ENCODE measurements around the gene KCNN1.

Gene KCNN1

DNA sequence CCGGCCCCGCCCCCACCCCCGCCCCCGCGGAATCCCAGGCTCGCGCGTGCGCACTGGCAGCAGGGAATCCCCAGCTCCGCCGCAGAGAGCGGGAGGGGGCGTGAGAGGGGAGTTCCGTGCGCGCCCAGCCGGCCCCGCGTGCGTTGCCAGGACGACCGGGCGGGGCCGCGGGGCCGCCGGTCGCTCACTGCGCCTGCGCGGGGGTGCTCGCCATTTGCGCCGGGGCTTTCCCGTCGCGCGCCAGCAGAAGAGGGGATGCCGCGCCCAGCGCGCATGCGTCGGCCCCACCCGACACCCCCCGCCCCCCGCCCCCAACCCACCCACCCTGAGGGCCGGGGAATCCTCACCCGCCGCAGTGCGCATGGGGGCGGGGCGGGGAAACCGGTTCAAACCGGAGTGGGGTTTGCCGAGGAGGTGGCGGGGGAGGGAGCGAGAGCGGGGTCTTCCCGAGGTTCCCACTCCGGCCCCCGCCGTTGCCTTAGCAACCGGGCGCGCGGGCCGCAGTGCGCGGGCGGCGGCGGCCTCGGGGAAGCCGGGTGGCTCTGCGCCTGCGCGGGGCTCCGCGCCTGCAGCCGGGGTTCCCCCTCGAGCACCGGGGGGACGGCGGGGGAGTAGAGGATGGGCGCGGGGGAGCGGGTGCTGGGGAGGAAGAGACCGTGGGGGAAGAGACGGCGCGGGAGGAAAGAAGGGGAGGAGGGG is 18.9 kb upstream of the KCNN1 start:
- FAIRE-seq = no peak

- no peak for FAIRE-seq
These were observed 18.4 kb upstream of the KCNN1 start for GRCh38 chr19:17948514-17948900.

DNA sequence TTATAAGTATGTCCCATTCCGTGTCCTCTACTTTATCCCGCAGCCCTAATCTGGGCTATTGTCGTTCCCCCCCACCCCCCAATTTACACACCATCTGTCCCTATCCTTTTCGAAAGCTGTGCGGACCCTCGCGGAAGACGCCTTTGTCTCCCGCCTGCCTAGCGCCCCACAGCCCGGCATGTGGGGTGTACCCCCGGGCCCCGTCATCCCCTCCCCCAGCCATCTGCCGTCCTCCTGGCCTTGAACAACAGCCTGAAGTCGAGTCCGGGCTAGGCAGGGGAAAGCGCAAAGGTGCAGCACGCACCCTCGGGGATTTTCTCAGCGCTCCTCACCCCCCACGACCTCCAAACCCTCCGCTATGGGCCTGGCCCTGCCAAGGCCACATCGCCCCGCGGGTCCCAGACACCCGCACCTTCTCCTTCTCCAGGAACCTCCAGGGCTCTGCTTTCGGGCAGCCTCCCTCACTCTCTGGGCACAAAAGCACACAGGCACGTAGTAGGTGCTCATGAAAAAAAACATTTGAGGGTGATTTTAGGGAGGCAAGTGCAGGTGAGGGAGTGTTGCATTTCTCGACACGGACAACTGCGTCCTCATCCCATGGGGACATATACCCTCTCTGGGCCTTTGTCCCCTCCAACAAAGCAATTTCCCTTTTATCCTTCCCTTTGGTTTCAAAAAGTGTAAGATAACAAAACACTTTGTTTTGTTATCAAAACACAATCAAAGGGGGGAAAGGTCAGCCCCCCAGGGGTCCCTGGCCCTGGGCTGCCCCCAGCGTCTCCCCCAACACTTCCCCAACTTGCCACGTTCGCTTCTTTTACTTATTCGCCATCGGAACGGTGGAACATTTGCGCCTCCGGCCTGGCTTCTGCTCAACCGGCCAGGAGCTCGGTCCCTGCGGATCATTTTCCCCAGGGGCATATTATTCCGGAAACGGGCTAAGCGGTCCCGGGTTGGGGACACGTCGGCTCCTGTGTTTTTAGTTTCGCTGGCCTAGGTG is 17.7 kb upstream of the KCNN1 start:
- no peak for FAIRE-seq

- FAIRE-seq = no peak
These were observed 17.0 kb upstream of the KCNN1 start for GRCh38 chr19:17949956-17950309.

DNA sequence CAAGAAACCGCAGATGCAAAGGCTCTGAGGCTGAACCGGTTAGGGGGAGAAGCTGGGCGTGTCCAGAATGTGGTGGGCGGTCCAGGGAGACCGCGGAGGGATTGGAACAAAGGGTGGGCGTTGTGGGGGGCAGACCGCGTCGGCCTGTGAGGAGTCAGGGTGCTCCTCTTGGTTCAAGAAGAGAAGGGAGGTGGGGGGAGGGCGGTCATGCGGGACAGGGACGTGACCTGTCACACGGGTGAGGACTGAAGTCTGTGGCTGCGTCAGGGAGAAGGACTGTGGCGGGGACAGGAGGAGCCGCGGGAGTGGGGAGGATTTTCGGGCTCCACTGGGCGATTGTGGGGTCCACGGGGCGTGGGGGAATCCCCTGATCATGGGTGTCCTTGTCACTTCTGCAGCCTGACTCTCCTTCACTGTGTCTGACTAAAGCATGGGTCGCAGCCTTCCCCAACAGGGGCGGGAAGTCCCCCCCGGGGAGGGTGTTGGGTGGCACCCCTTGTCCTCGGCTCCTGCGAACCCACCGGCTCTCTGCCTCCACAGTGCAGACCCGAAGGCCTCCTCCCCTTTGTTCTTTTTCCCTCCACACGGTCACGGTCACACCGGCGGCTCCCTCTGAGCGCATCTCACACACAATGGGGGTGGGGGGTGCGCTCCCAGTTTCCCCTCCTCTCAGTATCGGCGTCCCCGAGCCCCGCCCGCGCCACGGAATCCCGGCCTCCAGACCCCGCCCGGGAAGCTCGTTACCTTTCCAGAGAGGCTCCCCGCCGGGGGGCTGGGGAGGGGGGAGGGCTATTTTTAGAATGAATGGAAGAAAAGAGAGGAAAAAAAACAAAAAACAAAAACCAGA is 16.4 kb upstream of the KCNN1 start:
- no peak for FAIRE-seq

DNA sequence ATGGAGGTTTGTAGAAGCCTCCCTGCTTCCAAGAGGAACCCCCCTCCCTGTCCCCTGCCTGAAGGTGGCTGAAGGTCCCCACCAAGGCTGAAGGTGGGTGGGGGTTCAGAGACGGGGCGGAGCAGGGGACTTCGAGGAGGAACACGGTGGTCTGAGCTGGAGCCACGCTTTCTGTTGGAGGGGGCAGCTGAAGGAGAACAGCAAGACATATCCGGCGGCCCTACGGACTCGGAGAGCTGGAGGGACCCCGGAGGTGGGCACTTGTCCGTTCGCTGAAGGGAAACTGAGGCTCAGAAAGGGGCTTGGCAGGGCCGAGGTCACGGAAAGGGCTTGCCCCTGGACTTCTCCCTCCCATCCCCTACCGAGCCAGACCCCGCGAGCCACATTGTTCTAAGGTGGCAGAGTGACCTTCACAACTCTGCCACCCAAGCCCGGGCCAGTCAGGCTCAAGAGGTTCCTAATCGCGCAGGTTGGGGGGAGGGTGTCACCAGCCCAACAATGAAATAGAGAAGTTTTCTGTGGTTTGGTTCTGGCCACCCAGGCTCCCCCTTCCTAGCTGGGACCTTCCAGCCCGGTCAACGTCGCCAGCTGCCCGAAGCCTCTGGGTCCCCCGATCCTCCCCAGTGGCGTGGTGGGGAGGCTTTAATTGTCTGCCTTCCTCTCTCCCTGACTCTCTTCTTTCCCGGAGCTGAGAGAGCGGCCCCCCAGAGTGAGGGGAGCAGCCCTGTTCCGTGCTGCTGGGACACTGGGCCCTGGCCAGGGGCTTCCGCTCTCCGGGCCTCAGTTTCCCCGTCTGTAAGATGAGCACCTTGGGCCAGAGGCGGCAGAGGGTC is 15.5 kb upstream of the KCNN1 start:
- no peak for FAIRE-seq

- no peak for FAIRE-seq
These were observed 14.6 kb upstream of the KCNN1 start for GRCh38 chr19:17951990-17952976.

DNA sequence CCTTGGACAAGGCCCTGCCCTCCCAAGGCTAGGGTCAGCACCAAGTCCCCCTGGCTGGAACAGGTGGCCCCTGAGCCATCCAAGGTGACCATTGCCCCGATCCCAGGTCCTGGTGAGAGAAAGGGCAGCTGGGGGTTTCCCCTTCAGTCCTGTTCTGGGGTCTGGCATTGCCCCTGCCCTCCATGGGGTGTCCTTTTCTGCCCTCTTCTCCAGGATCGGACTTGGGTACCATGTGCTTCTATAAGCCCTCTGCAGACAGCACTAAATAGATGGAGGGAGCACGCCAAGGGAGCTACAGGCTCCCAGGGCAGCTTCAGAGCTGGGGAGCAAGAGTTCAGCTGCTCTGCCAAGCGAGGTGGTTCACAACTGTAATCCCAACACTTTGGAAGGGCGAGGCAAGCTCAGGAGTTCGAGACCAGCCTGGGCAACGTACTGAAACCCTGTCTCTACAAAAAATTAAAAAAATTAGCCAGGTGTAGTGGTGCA is 13.5 kb upstream of the KCNN1 start:
- FAIRE-seq = no peak

DNA sequence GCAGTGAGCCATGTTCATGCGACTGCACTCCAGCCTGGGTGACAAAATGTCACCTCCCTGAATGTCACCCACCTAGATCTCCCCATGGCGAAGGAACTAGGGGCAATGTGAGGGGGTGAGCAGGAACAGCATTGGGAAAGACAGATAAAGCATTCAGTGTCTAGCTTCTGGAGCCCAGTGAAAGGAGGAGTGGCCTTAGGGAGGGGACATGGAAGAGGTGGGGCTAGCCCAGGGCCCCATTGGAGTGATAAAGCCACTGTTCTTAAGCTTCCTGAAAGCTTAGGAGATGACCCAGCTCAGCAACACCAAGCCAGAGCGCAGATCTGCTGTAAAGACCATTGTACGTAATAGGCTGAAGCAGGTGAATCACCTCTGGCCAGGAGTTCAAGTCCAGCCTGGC is 13.0 kb upstream of the KCNN1 start:
- no peak for FAIRE-seq

GRCh38 chr19:17954401-17954800 is 12.5 kb upstream of the KCNN1 start:
- FAIRE-seq = no peak

GRCh38 chr19:17957149-17957849 is 9.6 kb upstream of the KCNN1 start:
- no peak for FAIRE-seq

DNA sequence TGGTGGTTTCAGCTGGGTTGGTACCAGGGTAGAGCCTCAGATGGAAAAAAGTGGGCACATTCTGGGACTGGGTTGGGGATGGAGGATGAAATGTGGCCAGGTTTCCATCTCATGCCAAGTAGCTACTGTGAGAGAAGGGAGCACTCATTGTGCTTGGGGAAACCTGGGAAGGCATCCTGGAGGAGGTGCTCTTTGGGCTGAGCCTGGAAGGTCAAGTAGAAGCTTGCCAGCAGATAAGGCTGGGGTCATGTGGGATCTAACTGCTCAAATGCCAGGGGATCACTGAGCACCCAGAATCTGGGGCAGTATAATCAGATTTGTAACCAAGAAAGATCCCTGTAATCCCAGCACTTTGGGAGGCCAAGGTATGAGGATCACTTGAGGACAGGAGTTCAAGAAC is 9.0 kb upstream of the KCNN1 start:
- FAIRE-seq = no peak

DNA sequence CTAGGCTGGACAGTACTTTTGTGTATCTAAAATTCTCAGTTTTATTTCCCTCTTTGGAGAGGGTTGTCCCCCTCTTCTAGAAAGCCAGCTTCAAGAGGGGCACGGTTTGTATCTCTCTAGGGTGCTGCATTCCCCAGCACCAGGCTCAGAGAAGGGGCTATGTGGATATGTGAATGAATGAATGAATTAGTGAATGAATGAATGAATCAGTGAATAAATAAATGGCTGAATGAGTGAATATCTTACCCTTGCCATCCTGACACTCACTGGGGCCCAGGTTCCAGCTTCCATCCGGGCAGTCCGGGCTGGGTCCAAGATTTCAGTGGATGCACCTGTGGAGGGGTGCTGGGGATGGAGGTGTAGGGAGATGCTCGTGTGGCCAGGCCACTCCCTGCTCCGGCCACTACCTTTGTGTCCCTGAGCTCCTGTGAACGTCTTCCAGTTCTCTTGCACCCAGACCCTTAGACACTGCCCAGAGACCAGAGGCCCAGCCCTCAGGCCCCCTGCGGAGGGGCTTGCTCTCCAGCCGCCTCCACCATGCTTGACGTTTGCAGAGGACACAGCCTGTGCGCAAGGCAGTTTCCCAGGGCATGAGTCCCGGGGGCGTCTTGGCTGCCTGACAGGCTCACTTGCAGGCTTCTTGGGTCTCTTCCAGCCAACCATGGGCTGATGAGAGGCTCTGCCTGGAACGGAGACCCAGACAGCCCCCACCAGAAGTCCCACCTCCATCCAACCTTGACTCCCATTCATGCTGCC is 2.8 kb upstream of the KCNN1 start:
- FAIRE-seq = no peak

DNA sequence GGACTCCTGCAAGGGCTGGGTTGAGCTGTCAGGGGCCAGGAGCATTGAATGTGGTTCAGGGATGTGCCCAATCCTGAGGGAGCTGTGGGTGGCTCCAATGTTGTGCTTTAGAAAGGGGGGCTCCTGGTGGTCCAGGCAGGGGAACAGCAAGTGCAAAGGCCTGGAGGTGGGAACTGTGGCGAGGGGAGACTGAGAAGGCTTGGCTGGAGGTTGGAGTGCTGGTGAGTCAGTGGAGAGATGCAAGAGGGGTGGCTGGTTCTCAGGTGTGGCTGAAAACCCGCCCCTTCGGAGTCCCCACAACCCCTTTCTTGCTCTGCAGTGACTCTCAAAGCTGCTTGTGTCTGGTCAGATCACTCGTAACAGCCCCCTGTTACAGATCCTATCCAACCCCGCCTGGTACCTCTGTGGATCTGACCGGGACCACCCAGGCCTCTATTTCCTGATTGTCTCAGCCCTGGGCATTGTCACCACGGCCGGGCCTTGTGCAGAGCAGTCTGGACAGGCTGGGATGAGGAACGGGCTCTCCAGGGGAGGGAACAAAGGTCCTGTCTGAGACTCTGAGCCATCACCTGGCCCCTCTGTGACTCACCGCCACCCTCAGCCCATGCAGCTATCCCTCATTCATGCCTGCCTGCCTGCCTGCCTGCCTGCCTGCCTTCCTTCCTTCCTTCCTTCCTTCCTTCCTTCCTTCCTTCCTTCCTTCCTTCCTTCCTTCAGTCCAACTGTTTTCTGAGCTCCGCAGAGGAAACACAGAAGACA is 1.4 kb upstream of the KCNN1 start:
- FAIRE-seq = no peak

DNA sequence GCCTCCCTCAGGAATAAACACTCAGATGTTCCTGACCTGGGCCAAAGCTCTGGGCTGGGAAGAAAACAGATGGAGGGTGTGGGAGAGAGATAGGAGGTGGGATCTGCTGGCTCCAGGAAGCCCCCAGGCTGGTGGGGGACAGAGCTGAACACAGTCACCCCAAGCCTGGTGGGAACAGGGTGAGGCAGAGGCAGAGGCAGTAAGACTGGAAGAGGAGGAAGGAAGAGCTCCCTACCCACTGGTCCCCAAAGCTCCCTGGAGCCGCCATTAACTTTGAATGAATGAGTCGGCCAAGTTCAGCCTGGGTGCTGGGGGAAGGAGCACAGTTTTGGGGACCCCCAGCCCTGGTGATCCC is 801 bp upstream of the KCNN1 start:
- FAIRE-seq = no peak

GRCh38 chr19:17967257-17968051 is 547 bp downstream of the KCNN1 start:
- no peak for FAIRE-seq

- no peak for FAIRE-seq
These were observed 1.5 kb downstream of the KCNN1 start for GRCh38 chr19:17968362-17968761.

All from colon (tissue), 2 donors.